B cell (primary cell): ENCODE measurements around the gene HLCS. TPM values are rescaled to one million over a fixed set of nuclear protein-coding genes. Genes with fewer than 3 reads are reported as not detected.
A peak's percentile ranks its signal among the peaks of the same experiment; 100 is the strongest.

Experiments
- ATAC-seq: fragments of 200-7000 bp; cut with Tn5 transposase; one replicate; pipeline ENCODE4 v1.10.0; 2021; ENCODE audit warnings: low read depth, mild to moderate bottlenecking, moderate number of reproducible peaks, moderate library complexity
- CTCF ChIA-PET: fragments of 350-600 bp; sonication (Branson Sonifier 250); formaldehyde crosslinking; loops from one replicate; lab custom pipeline; 2021; ENCODE audit warnings: antibody characterized with exemption, inconsistent platforms; lab: Charles Lee
- POLR2A ChIA-PET: fragments of 350-600 bp; sonication (Branson Sonifier 250); formaldehyde crosslinking; loops from one replicate; lab custom pipeline; 2021; ENCODE audit warnings: antibody characterized with exemption; lab: Charles Lee
- DNase-seq: peaks from one replicate; pipeline ENCODE4 v3.0.0; 2013
- H2AFZ ChIP-seq: 2 replicates; pipeline ENCODE4 v1.6.1; 2012; ENCODE audit warnings: mild to moderate bottlenecking, low read depth, low read length; ENCODE audit not compliant: insufficient read depth, poor library complexity, severe bottlenecking
- H3K27ac ChIP-seq, 2 donors: 1 replicate in 1 of 2; 2 replicates in 1 of 2; pipeline ENCODE4 v1.5.1; 2012 to 2013; ENCODE audit warnings: low read length in 2 of 2, mild to moderate bottlenecking in 2 of 2, moderate library complexity in 1 of 2
- H3K27me3 ChIP-seq, 4 experiments: fragments of 200-600 bp in 1 of 4; sonication (generic) in 1 of 4; replicated peaks in 1 of 4; 1 replicate in 2 of 4; 2 replicates in 2 of 4; pipeline versions ENCODE4 v1.6.1 to v1.7.0; 2013 to 2016; ENCODE audit warnings: low read length in 3 of 4, mild to moderate bottlenecking in 2 of 4, mixed read lengths in 1 of 4, moderate library complexity in 1 of 4; ENCODE audit not compliant: insufficient read depth in 4 of 4, control insufficient read depth in 3 of 4; ENCODE audit errors: control extremely low read depth in 1 of 4
- H3K36me3 ChIP-seq, 2 experiments: replicated peaks in 1 of 2; 1 replicate in 1 of 2; 2 replicates in 1 of 2; pipeline versions ENCODE4 v1.6.1 to v1.7.1; 2013; ENCODE audit warnings: low read length in 1 of 2; ENCODE audit not compliant: insufficient read depth in 2 of 2, control insufficient read depth in 1 of 2; ENCODE audit errors: control extremely low read depth in 1 of 2, extremely low read depth in 1 of 2
- H3K4me1 ChIP-seq, 2 donors: fragments of 200-600 bp in 1 of 2; sonication (generic) in 1 of 2; 1 replicate in 1 of 2; 2 replicates in 1 of 2; pipeline versions ENCODE4 v1.5.1 to v1.6.1; 2013 to 2017; ENCODE audit warnings: low read length in 2 of 2; ENCODE audit not compliant: control insufficient read depth in 2 of 2, insufficient read depth in 2 of 2
- H3K4me2 ChIP-seq: replicated peaks from 2 replicates; pipeline ENCODE3; 2012; ENCODE audit warnings: mild to moderate bottlenecking, low read depth, low read length; ENCODE audit not compliant: poor library complexity, severe bottlenecking
- H3K4me3 ChIP-seq, 5 experiments: fragments of 200-600 bp in 1 of 5; sonication (generic) in 1 of 5; 1 replicate in 3 of 5; 2 replicates in 2 of 5; pipeline versions ENCODE4 v1.5.1 to v1.7.0; 2011 to 2016; ENCODE audit warnings: low read length in 4 of 5, mild to moderate bottlenecking in 4 of 5, low read depth in 2 of 5, control low read depth in 1 of 5, moderate library complexity in 1 of 5; ENCODE audit not compliant: insufficient read depth in 1 of 5; ENCODE audit errors: control extremely low read depth in 1 of 5, extremely low read depth in 1 of 5
- H3K79me2 ChIP-seq: fragments of 200-600 bp; sonication (generic); one replicate; pipeline ENCODE4 v1.6.0; 2016; ENCODE audit warnings: low read length; ENCODE audit not compliant: control insufficient read depth, insufficient read depth
- H3K9ac ChIP-seq: fragments of 200-600 bp; sonication (generic); 2 replicates; pipeline ENCODE4 v1.6.1; 2017; ENCODE audit warnings: mild to moderate bottlenecking, low read length, moderate library complexity
- H3K9me3 ChIP-seq, 3 donors: one replicate each; pipeline versions ENCODE4 v1.6.1 to v1.7.1; 2013; ENCODE audit warnings: low read length in 2 of 3; ENCODE audit not compliant: control insufficient read depth in 2 of 3, insufficient read depth in 1 of 3; ENCODE audit errors: control extremely low read depth in 1 of 3
- H4K20me1 ChIP-seq: 2 replicates; pipeline ENCODE4 v1.6.0; 2012; ENCODE audit warnings: mild to moderate bottlenecking, low read length; ENCODE audit not compliant: insufficient read depth, control insufficient read depth, poor library complexity, severe bottlenecking
- H3K27ac Mint-ChIP-seq: one replicate; pipeline ENCODE4 v1.8.0; 2021; ENCODE audit warnings: mixed read lengths
- H3K27me3 Mint-ChIP-seq: one replicate; pipeline ENCODE4 v1.8.0; 2021; ENCODE audit warnings: mixed read lengths
- H3K4me1 Mint-ChIP-seq: one replicate; pipeline ENCODE4 v1.8.0; 2021; ENCODE audit warnings: mixed read lengths
- H3K4me3 Mint-ChIP-seq: one replicate; pipeline ENCODE4 v1.8.0; 2021; ENCODE audit warnings: mixed read lengths
- H3K9me3 Mint-ChIP-seq: one replicate; pipeline ENCODE4 v1.8.0; 2022; ENCODE audit warnings: mixed read lengths; ENCODE audit not compliant: insufficient read depth
- CTCF ChIP-seq: fragments of 200-600 bp; IDR thresholded peaks from one replicate; pipeline ENCODE4 v1.8.0; 2022; ENCODE audit warnings: antibody characterized with exemption, mild to moderate bottlenecking
- EZH2 ChIP-seq: IDR thresholded peaks from 2 replicates; pipeline ENCODE4 v1.6.1; 2012; ENCODE audit warnings: borderline replicate concordance, low read depth, mild to moderate bottlenecking, moderate library complexity, low read length; ENCODE audit not compliant: insufficient read depth, poor library complexity, severe bottlenecking
- WGBS: methylation state at CpG from one replicate; pipeline ENCODE4 v1.1.5; 2013; ENCODE audit warnings: missing lambda C conversion rate; ENCODE audit not compliant: insufficient coverage; 5-methylcytosine and 5-hydroxymethylcytosine counted together
- intact Hi-C: fragments of 100-400 bp; cut with micrococcal nuclease; formaldehyde crosslinking; loops from one replicate; pipeline ENCODE4 v1.10.0; 2022
- polyA plus RNA-seq: library from polyadenylated mRNA; depleted of rRNA; stranded (reverse); fragments of >200 nt; gene quantifications from 2 replicates; pipeline ENCODE4 v1.2.3, GENCODE V29; 2012
- total RNA-seq, 2 donors: library from RNA; stranded (reverse); fragments of 120-200 nt in 1 of 2; gene quantifications; 1 replicate in 1 of 2; 2 replicates in 1 of 2; pipeline versions ENCODE4 v1.2.3 to v1.2.4, GENCODE V29; 2013 to 2022

Gene HLCS
- total and polyA plus RNA-seq, 2 donors (not counting 1 experiment from before 2014, with no cell fraction given) = 4.4 to 14.7 TPM

- DNase-seq = peak; percentile 31
- no peaks in the 10 kb centered on the region for H3K27me3 Mint-ChIP-seq
- peak overlapping the region; percentile 62 for H2AFZ ChIP-seq
- H3K9me3 Mint-ChIP-seq = no peaks in the 10 kb centered on the region
- H3K4me3 Mint-ChIP-seq = no peak overlapping the region
- H3K79me2 ChIP-seq = no peaks in the 10 kb centered on the region
- POLR2A ChIA-PET = no interaction called here
- no peaks in the 10 kb centered on the region for H4K20me1 ChIP-seq
- H3K4me1 Mint-ChIP-seq = peaks cover 5% of the 10 kb centered on the region
- H3K27me3 ChIP-seq = no peaks in the 10 kb centered on the region
- H3K36me3 ChIP-seq = no peaks in the 10 kb centered on the region
- H3K27ac ChIP-seq = no peak overlapping the region
- CTCF ChIA-PET = no interaction called here
- H3K27ac Mint-ChIP-seq = no peak overlapping the region
- peaks cover 0 to 10% of the 10 kb centered on the region in 2 donors for H3K4me1 ChIP-seq
- peaks cover 0 to 9% (median 0%) of the 10 kb centered on the region in 3 donors for H3K9me3 ChIP-seq
- peak overlapping the region; percentile 8 for H3K9ac ChIP-seq
- 42% methylated on average over 37 of the region's 38 CpGs for WGBS
- H3K4me3 ChIP-seq = peak overlapping the region in 1 of 5 experiments; percentile 25
- intact Hi-C loops = no loop called here
- TF ChIP-seq EZH2 (no peak), CTCF (no peak)
- H3K4me2 ChIP-seq = peak overlapping the region; percentile 45
- ATAC-seq = no peak
Observed at GRCh38 chr21:36994501-36995158, 28.2 kb upstream of the HLCS start.

GRCh38 chr21:36992671-36993070 is 26.2 kb upstream of the HLCS start:
- no peaks in the 10 kb centered on the region for H3K27me3 ChIP-seq
- H3K9me3 ChIP-seq = peaks cover 0 to 9% (median 0%) of the 10 kb centered on the region in 3 donors
- ChIA-PET CTCF (interaction anchor here (0.6 to 5.5 kb wide), 4 partner anchors 13 to 17 kb away, joined by 3 to 51 read pairs (median 4); no protein-coding TSS in a partner anchor), POLR2A (no interaction called here)
- H3K27me3 Mint-ChIP-seq = no peaks in the 10 kb centered on the region
- TF ChIP-seq CTCF = no peak
- no peak for TF ChIP-seq EZH2
- no peak overlapping the region for H3K9ac ChIP-seq
- H3K79me2 ChIP-seq = no peaks in the 10 kb centered on the region
- peaks cover 0 to 14% of the 10 kb centered on the region in 2 donors for H3K4me1 ChIP-seq
- no peak overlapping the region for H2AFZ ChIP-seq
- peaks cover 9% of the 10 kb centered on the region for H3K4me1 Mint-ChIP-seq
- no peak overlapping the region for H3K27ac Mint-ChIP-seq
- no peak overlapping the region for H3K27ac ChIP-seq
- no peaks in the 10 kb centered on the region for H3K36me3 ChIP-seq
- no peak overlapping the region for H3K4me3 ChIP-seq
- 96% methylated on average over 5 of the region's 7 CpGs for WGBS
- no peak for DNase-seq
- H4K20me1 ChIP-seq = no peaks in the 10 kb centered on the region
- H3K4me2 ChIP-seq = no peak overlapping the region
- intact Hi-C loops = no loop called here
- no peak overlapping the region for H3K4me3 Mint-ChIP-seq
- no peaks in the 10 kb centered on the region for H3K9me3 Mint-ChIP-seq
- ATAC-seq = no peak
